Measurements from ENCODE around the gene LEF1. TPM values are rescaled to one million over a fixed set of nuclear protein-coding genes. Genes with fewer than 3 reads are reported as not detected.

Gene LEF1
- polyA plus RNA-seq, 1 donor (not counting 4 experiments of a cell fraction or from before 2014, with no cell fraction given) = 1.5 TPM

GRCh38 chr4:108110450-108110849 is 58.3 kb downstream of the LEF1 start:
- no peak overlapping the region for H2AFZ ChIP-seq (ENCODE audit: control insufficient read depth, low read length)
- DNase-seq (ENCODE audit: low read depth, low spot score) (no peak), FAIRE-seq (no peak)
- H3K27ac ChIP-seq (ENCODE audit: control insufficient read depth, insufficient read depth, low read length) = no peak overlapping the region
- H3K27me3 ChIP-seq (ENCODE audit: control insufficient read depth, extremely low read depth, insufficient read depth, low read length) = no peaks in the 10 kb centered on the region
- TF ChIP-seq EZH2 (IDR thresholded peaks at IDR 0.05; ENCODE audit: low read length) (no peak), CTCF (optimal IDR thresholded peaks at IDR 0.05 in 1 of 3, IDR thresholded peaks at IDR 0.05 in 1 of 3, conservative IDR thresholded peaks at IDR 0.05 in 1 of 3; ENCODE audit: extremely low read depth in 1 of 3, insufficient read depth in 2 of 3, low read length in 3 of 3) (no peak)
- H3K9me3 ChIP-seq (ENCODE audit: control insufficient read depth, low read depth, low read length) = no peaks in the 10 kb centered on the region
- no peaks in the 10 kb centered on the region for H3K9me1 ChIP-seq (ENCODE audit: control insufficient read depth, extremely low read depth, insufficient read depth, low read length)
- dilution Hi-C loops (cut with MboI; ENCODE audit: extremely low pct_ligation_motif_present, low sequenced_read_pairs) = no loop called here
- H3K4me1 ChIP-seq (ENCODE audit: control insufficient read depth, extremely low read depth, insufficient read depth, low read length) = no peaks in the 10 kb centered on the region
- H3K4me3 ChIP-seq (ENCODE audit: control insufficient read depth in 2 of 3, extremely low read depth in 1 of 3, insufficient read depth in 2 of 3, low read depth in 1 of 3, low read length in 3 of 3) = no peak overlapping the region
- H3K36me3 ChIP-seq (ENCODE audit: control insufficient read depth in 2 of 2, extremely low read depth in 1 of 2, insufficient read depth in 2 of 2, low read length in 2 of 2) = no peaks in the 10 kb centered on the region
- no peaks in the 10 kb centered on the region for H3K79me2 ChIP-seq (ENCODE audit: control insufficient read depth, insufficient read depth, low read length)
- H3K4me2 ChIP-seq (ENCODE audit: control insufficient read depth, extremely low read depth, insufficient read depth, low read depth, low read length) = no peak overlapping the region
- no peak overlapping the region for H3K9ac ChIP-seq (ENCODE audit: control insufficient read depth, extremely low read depth, insufficient read depth, low read length)
- H4K20me1 ChIP-seq (ENCODE audit: control insufficient read depth, extremely low read depth, insufficient read depth, low read length) = no peaks in the 10 kb centered on the region

DNA sequence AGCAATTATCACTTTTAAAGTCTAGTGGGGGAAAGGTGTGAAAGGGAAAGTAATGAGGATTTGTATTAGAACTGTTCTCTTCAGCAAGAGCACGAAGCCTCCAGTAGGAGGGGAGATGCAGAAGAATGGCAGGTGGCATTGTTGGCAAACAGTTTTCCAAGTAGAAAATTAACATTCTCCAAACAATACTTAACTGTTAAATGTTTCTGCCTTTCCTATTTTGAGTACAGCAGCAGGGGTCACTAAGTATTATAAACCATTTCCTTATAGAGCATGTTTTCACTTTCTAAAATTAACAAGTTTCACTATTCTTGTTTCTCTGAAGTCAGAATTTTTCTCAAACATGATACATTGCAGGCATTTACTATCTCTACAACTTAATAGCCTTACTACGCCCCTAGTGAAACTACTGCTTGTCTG is 58.7 kb downstream of the LEF1 start:
- H3K27ac ChIP-seq (ENCODE audit: control insufficient read depth, insufficient read depth, low read length) = no peak overlapping the region
- H3K9ac ChIP-seq (ENCODE audit: control insufficient read depth, extremely low read depth, insufficient read depth, low read length) = no peak overlapping the region
- TF ChIP-seq CTCF (optimal IDR thresholded peaks at IDR 0.05 in 1 of 3, IDR thresholded peaks at IDR 0.05 in 1 of 3, conservative IDR thresholded peaks at IDR 0.05 in 1 of 3; ENCODE audit: extremely low read depth in 1 of 3, insufficient read depth in 2 of 3, low read length in 3 of 3) (no peak), EZH2 (IDR thresholded peaks at IDR 0.05; ENCODE audit: low read length) (no peak)
- no peak for FAIRE-seq
- no peaks in the 10 kb centered on the region for H3K9me3 ChIP-seq (ENCODE audit: control insufficient read depth, low read depth, low read length)
- no peaks in the 10 kb centered on the region for H3K36me3 ChIP-seq (ENCODE audit: control insufficient read depth in 2 of 2, extremely low read depth in 1 of 2, insufficient read depth in 2 of 2, low read length in 2 of 2)
- H2AFZ ChIP-seq (ENCODE audit: control insufficient read depth, low read length) = no peak overlapping the region
- H4K20me1 ChIP-seq (ENCODE audit: control insufficient read depth, extremely low read depth, insufficient read depth, low read length) = no peaks in the 10 kb centered on the region
- no peaks in the 10 kb centered on the region for H3K79me2 ChIP-seq (ENCODE audit: control insufficient read depth, insufficient read depth, low read length)
- H3K4me1 ChIP-seq (ENCODE audit: control insufficient read depth, extremely low read depth, insufficient read depth, low read length) = no peaks in the 10 kb centered on the region
- H3K9me1 ChIP-seq (ENCODE audit: control insufficient read depth, extremely low read depth, insufficient read depth, low read length) = no peaks in the 10 kb centered on the region
- no peak overlapping the region for H3K4me3 ChIP-seq (ENCODE audit: control insufficient read depth in 2 of 3, extremely low read depth in 1 of 3, insufficient read depth in 2 of 3, low read depth in 1 of 3, low read length in 3 of 3)
- dilution Hi-C loops (cut with MboI; ENCODE audit: extremely low pct_ligation_motif_present, low sequenced_read_pairs) = no loop called here
- no peak for DNase-seq (ENCODE audit: low read depth, low spot score)
- no peaks in the 10 kb centered on the region for H3K27me3 ChIP-seq (ENCODE audit: control insufficient read depth, extremely low read depth, insufficient read depth, low read length)
- no peak overlapping the region for H3K4me2 ChIP-seq (ENCODE audit: control insufficient read depth, extremely low read depth, insufficient read depth, low read depth, low read length)
